Stimulated activated CD4-positive, alpha-beta T cell treated with anti-CD3 and anti-CD28 coated beads, Interleukin-4, amount 100 ng/mL, for 1 hour (primary cell): ENCODE results near the gene CNTROB.
A peak's percentile ranks its signal among the peaks of the same experiment; 100 is the strongest.

Experiments
- DNase-seq: peaks from one replicate; pipeline ENCODE4 v3.0.0-alpha.2; 2020

CNTROB gene

DNA sequence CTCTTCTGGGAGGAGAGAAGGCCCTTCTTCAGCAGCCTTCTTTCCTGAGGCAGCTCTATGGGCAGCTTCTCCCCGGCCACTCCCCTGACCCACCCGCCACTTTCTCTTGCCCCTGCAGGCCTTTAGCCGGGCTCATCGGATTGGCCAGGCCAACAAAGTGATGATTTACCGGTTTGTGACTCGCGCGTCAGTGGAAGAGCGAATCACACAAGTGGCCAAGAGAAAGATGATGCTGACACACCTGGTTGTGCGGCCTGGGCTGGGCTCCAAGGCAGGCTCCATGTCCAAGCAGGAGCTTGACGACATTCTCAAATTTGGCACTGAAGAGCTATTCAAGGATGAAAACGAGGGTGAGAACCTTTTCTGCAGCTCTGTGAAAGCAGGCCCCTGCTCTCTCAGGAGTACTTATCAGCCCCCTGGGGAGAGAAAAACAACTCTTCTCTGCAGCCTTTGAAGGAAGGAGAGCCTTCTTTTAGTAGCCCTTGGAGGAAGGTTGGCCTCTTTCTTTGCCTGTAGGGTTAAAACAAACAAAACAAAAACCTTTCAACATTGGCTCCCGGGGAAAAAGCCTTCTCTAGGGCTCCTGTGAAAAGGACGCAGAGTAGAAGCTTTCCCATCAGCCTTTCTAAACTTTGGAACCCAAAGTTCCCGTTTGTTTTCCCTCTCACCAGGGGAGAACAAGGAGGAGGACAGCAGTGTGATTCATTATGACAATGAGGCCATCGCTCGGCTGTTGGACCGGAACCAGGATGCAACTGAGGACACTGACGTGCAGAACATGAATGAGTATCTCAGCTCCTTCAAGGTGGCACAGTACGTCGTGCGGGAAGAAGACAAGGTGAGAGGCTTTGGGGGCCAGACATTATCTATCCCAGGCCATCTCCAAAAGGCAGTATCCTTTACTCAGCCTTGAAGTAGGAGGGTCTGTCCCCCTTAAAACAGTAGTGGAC lies 28.6 kb upstream of the CNTROB start:
- DNase-seq, result no peak

DNA sequence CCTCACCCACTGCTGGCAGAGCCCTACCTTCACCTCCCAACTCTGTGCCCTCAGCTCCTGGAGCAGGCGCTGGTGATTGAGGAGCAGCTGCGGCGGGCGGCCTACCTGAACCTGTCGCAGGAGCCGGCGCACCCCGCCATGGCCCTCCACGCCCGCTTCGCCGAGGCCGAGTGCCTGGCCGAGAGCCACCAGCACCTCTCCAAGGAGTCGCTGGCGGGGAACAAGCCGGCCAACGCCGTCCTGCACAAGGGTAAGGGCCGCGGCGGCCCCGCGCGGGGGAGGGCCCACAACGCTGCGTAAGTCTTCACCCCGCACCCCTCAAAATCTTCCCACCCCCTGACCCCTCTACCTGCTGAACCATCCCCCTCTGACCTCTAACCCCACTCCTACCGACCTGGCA lies 22.9 kb upstream of the CNTROB start:
- no peak for DNase-seq

DNA sequence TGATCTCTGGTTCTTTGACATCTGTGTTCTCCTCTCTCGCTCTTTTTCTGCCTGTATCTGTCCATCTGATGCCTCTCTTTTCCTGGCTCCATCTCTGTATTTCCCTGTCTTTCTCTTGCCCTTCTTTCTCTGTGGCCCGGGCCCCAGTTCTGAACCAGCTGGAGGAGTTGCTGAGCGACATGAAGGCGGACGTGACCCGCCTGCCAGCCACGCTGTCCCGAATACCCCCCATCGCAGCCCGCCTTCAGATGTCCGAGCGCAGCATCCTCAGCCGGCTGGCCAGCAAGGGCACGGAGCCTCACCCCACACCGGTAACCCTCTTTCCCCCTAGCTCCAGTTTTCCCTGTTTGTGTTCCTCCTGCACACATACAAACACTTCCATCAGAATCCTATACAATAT lies 21.7 kb upstream of the CNTROB start:
- DNase-seq, result no peak

DNA sequence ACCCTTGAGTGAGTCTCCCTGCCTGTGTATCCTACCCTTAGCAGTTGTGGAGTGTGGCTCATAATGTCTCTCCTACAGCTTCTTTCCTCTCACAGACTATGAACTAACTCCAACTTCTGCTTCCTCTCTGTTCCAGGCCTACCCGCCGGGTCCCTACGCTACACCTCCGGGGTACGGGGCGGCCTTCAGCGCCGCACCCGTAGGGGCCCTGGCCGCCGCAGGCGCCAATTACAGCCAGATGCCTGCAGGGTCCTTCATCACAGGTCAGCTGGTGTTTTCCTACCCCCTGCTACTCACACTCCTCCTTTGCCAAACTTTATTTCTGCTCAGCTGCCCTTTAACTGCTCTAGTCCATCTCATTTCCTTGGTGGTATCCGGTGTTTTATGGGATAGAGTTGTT lies 21.3 kb upstream of the CNTROB start:
- DNase-seq, result no peak

DNA sequence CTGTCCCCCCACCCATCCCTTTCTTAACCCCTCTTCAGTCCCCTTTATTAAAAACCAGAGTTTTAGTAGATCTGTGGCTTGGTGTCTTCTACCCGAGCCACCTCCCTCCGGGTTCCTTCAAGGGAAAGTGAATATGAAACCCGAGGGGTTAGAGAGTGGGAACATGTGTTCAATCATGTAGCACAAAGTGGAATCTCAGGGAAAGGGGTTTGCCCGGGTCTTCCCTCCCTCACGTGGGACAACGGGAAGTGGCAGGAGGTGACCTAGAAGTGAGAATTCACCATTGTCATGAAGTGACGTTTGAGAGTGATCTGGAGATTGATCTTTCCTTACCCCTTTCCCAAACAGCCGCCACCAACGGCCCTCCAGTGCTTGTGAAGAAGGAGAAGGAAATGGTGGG lies 20.9 kb upstream of the CNTROB start:
- DNase-seq, result no peak

DNA sequence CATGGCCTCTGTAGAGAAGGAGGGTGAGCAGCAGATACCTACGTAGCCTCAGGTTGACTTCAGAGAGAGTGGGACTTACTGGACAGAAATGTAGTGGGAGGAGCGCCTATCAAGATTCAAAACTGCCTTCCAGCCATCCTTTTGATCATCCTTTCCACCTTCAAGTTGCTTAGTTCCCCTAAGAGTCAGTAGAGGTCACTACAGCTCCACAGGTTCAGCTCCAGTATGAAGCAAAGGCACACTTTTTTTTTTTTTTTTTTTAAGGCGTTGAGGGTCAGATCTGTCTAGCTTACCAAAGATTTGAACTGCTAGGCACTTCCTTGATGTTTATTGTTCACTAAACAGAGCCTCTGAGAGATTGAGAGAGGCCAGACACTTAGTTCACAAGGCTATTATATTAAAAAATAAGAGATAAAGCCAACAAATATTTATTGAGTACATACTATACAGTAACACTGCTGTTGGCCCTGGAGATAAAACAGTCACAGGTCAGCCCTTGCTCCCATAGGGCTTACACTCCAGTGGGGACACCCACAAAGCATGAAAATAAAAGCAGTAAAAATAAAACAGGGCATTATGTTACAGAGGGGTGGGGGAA lies 19.0 kb upstream of the CNTROB start:
- DNase-seq, result no peak

DNA sequence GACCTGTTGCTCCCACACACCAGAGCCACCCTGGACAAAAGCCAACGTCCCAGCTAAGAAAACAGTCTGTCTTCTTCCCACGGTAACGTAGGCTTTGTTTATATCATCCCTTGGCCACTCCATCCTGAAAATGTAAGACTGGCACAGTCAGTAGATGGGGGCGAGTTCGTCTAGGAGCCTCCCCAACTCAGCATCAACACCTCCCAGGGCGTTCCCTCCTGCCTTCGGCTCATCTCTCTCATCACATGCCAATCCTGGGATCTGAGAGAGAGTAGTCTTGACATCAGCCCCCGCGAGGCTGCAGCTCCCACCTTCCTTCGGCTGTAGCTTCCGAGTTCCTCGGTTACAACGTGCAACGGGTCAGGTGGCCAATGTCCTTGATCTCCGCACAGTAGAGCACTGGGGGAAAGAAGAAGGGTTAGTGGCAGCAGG lies 16.8 kb upstream of the CNTROB start:
- no peak for DNase-seq

DNA sequence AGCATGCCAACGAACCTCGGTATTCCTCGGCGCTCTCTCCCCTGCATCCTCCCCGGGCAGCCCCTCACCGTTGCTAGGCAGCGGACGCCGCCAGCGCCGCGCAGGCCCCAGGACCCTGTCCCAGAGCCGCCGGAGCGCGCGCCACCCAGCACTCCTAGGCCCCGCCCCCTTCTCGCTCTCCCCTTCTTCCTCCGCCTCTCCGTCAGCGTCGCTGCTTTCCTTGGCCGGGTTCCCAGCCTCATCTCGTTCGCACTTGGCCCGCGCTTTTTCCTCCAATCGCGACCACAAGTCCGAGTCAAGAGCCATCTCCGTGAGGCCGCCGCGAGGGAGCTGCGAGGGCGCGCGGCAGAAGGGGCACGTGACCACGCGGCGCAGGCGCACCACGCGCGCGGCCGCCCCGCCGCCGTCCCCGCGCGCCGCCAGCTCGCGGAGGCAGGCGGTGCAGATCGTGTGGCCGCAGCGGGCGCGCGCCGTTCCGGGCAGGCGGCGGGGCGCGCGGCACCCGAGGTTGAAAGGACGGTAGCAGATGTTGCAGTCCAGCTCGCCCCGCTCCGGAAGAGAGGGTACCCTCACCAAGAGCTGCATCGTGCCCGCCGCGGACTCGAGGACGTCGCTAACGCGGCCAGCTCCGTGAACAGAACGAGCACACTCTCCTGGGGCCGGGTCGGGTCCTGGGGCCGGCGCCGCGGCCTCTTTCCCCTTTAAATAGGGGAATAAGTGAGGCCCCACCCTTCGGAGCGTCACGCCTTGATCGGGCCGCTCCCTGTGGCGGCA lies 16.2 kb upstream of the CNTROB start, which contains the start of gene RNF227:
Gene RNF227 (minus strand): TSS at position 679 of the 774 bp plus-strand sequence. CDS start 94 bp downstream, at position 585.
- DNase-seq, result peak; percentile 85

DNA sequence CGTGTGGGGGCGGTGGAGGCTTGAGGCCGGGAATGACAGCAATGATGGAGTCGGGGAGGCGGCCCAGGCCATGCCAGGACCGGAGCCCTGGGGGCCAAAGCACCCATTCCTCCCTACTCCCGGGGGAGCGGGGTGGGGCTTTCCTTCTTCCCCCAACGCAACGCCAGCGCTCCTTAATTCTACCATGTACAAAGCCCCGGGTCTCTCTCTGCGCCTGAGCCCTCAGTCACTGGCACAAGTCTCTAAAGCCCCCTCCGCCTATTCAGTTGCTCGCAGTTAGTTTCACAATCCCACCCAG lies 15.7 kb upstream of the CNTROB start:
- DNase-seq, result no peak

DNA sequence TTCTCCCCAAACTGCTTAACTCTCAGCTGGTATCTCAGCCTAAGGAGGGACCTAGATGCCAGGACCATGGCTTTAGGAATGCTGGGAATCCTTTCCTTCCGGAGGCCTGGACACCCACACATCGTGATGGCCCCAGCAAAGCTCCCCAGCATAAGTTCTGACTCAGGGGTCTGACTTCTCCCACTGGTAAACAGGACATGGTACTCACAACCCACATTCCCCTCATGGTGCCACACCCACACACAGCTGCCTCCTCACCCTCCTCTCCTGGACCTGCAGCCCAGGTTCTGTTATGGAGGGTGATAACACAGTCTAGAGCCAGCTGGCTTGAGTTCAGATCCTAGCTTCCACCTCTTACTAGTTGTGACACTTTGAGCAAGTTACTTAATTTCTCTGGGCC lies 15.2 kb upstream of the CNTROB start:
- no peak for DNase-seq

DNA sequence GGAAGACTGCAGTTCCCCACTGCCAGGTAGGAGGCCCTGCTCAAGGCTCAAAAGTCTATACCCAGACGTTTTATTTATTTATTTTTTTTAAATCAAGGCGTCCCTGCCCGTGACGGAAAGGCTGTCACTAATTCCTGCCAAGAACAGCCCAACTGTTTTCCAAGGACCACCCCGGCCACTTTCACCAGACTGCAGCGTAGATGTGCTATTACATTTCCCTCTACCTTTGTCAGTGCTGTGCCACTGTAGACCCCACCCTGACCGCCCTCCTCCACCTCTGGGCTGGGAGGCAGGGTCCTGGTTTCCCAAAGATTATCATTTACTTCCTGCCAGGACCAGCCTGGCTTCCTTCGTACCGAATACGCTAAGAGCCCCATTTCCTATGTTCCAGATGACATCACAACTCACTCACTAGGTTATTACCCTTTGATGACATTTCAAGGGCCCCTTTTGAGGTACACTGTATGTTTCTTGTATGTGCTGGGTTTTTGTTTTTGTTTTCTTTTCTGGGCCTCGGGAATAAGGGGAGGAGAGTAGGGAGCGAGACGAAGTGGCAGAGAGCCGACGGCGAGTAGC lies 9.6 kb upstream of the CNTROB start:
- DNase-seq, result no peak

DNA sequence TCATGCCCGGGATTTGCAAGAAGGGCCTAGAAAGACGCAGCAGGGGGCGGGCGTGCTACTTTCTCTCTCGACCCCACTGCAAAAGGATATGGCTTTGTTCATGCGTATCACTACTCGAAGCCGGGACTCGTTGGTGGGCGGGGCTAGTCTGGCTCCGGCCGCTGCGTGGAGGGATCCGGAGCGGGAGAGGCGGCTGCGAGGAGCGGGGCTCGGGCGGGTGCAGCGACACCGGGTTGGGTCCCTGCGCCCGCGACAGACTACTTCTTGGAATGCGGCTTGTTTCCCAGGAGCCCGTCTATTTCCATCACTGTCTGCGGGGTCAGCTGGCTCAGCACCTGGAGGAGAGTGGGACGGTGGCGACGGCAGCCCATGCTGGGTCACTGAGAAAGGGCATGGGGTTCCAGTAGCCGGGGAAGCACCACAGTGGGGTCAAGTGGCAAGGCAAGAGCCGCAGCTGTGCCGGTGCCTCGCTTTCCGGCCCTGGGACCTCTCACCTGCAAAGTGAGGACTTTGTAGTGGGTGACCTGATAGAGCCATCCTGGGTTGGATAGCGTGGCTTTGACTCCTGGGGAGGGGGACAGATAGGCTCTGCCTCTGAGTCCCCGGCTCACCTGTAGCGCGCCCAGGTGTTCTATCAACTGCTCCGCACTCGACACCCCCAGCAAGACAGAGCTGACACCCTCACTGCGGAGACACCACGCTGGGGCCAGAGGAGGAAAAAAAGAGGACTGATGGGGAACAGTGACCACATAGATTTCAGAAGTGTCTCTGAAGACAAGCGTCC lies 9.0 kb upstream of the CNTROB start:
- peak; percentile 86 for DNase-seq

DNA sequence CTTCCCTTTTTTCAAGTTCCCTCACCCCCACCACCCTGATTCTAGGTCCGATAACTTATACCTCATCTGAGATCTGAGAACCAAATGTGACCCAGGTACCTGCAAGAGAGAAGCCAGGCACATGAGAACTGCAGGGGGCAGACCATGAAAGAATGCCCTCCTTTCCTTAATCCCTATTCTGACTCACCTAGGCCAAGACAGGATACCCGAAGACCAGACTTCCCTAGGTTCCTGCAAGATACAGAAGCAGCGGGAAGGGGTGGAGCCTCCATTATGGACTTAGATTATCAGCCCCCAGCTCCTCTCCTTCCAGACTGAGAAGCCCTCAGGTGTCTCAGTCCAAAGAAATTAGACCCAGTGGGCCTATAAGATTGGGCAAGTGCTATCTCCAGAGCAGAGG lies 4.4 kb upstream of the CNTROB start:
- DNase-seq, result no peak

DNA sequence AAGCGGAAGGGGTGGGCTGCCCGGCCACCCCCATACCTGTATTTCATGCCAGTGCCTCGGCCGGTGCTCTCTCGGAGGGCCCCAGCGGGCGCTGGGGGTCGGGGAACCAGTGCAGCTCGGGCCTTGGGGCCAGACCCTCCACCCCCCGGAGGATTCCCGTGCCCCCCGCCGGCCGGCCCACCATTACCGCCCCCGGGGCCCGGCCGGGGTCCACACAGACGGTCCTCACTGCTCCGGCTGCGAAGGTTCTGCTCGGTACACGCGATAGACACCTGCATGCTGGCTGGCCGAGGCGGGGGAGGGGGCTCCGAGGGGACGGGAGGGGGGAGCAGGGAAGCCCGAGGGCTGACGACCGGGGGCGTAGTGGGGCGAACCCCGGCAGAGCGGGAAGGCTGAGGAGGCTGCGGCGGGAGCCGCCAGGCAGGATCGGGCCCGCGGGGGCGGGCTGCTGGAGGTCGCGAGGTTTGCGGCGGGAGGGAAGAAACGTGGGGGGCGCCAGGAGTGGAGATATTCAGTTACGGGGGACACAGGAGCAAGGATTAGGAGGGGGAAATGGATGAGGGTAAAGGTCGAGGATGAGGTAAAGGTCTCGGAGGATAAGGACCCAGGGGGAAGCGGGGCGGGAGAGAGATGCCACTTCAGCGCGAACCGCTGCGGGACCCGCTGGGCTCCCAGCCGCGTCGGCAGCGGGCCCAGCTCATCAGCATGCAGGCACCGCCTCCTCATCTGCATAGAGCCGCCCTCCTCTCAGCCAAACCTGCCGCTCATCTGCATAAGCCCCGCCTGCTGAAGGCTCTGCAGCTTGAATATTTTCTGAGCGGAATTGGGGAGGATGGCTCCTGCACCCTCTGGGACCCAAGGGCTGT lies 2.6 kb upstream of the CNTROB start, which contains the start of gene KCNAB3:
Gene KCNAB3 (minus strand): TSS at position 699 of the 866 bp plus-strand sequence. CDS start 421 bp downstream, at position 278.
- DNase-seq, result peak; percentile 62

DNA sequence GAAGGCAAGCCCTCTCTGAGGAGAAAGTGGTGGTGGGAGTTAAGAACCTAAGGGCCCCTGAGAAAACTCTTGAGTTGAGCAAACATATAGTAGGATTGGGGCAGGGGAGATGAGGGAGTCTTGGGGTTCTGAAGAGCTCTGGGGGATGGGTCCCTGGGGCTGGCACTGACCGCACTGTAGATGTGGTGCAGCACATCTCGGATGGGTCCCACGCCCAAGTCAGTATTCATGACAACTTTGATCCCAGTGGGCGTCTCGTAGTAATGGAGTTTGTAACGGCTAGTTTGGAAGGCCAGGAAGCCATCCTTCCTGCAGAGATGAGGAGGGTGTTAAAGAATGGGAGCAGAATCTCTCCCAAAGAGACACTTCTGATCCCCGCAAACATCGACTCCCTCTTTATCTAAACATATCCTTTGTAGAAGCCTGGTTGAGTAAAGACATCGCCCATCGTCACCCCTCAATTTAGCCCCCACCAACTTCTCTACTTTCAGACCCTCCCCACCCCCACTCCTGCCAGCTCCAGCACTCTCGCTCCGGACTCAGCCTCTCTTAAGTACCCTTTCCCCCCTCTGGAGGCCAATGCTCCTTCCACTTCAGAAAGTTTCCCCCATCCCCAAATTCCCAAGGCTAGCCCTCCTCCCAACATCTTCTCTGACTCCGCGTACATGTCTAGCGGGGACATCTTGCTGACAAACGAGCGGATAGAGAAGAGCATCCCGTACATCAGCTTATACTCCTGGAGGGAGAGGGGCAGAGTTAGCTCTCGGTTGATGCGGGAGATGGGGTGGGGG lies 970 bp upstream of the CNTROB start:
- DNase-seq, result no peak

DNA sequence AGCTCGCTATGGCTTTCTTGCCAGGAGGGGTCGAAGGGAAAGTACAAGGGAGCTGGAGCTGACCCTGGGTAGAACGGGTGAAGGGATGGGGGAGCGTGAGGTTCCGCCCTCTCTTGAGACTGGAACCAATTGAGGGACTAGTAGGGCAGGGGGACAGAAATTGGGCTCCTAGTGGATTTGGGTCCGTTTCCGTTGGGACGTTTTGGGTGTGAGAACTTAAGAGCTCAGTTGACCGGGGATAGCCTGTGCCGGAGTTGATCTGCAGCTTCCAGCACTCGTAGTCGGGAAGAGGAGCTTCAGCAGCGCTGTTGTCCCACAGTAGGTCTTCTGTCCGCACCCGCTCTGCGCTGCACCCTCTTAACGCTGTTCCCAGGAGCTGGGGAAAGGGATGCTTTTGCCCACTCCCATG lies 481 bp downstream of the CNTROB start:
- no peak for DNase-seq

DNA sequence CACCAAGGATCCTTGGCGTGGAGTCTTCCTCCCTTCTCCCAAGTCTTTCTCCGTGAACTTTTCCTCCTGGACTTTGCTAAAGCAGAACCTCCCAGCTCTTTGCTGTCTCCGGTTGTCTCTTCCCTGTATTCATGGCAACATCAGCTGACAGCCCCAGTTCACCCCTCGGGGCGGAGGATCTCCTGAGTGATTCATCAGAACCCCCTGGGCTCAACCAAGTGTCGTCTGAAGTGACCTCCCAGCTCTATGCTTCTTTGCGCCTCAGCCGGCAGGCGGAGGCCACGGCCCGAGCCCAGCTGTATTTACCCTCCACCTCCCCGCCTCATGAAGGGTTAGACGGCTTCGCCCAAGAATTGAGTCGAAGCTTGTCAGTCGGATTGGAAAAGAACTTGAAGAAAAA lies 943 bp downstream of the CNTROB start:
- no peak for DNase-seq

DNA sequence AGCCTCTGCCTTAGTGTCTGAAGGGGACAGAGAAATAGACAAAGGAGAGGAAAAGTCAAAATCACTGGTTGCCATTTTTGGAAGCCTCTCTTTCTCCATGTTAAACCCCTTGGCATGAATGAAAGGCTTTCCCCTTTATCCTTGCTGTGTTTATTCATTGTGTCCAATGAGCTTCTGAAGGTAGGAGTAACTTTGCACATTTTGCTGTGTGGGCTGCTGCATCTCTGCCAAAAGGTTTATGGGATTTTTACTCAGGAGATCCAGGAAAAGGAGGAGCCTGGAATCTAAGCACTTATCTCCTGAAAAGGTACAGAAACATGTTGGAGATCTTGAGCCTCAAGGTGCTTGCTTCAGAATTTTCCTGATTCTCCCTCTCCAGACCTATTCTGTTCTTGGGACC lies 3.9 kb downstream of the CNTROB start:
- no peak for DNase-seq

DNA sequence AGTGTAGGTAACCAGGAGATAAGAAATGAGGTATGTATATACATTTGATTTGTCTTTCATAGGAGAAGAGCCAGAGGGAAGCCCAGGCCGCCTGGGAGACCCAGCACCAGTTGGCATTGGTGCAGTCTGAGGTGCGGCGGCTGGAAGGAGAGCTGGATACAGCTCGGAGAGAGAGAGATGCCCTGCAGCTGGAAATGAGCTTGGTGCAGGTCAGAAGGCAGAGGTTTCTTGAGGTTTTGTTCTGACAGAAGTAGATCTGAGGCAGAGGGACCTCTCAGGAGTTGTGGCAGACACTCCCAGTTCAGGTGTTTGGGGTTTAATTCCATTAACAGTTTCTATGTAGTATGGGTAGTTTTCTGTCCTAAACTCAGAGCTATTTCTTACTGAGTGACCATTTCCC lies 8.0 kb downstream of the CNTROB start:
- DNase-seq, result no peak

DNA sequence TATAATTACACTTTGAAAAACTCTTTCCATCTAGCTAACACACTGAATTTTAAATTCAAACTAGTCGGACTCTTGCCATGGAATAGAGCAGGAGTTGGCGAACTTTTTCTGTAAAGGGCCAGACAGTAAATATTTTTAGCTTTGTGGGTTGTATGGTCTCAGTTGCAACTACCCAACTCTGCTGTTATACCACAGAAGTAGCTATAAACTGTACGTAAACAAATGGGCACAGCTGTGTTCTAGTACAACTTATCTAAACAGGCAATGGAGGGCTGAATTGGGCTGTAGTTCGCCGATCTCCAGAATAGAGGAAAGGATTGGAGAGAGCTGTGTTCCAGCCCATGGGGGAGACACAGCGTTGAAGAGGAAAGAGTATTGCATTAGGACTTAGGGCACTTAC lies 8.7 kb downstream of the CNTROB start:
- DNase-seq, result no peak

DNA sequence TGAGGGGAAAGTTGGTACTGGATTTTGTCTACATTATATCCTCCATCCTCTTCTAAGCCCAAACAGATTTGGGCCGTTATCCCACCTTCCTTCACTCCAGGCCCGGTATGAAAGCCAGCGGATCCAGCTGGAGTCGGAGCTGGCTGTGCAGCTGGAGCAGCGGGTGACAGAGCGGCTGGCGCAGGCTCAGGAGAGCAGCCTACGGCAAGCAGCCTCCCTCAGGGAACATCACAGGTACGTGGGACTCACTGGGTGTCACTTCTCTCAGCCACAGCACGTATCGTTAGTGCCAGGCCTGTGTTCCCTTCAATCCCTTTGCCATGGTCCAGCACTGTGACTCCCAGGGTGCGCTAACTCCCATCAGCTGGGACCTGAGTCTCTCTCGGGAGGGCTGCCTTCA lies 11.3 kb downstream of the CNTROB start:
- no peak for DNase-seq
